Osteoblast (primary cell): ENCODE results near the gene PHF20. TPM values are rescaled to one million over a fixed set of nuclear protein-coding genes. Genes with fewer than 3 reads are reported as not detected.

Experiments used
- DNase-seq: peaks from one replicate; pipeline ENCODE4 v3.0.0; 2011; ENCODE audit warnings: low spot score, mixed read lengths; ENCODE audit not compliant: insufficient read length; ENCODE audit errors: missing footprints
- H2AFZ ChIP-seq: 2 replicates; pipeline ENCODE4 v1.6.0; 2011; ENCODE audit warnings: mild to moderate bottlenecking, low read length
- H3K27ac ChIP-seq: 2 replicates; pipeline ENCODE4 v1.5.1; 2011; ENCODE audit warnings: mild to moderate bottlenecking, low read depth, low read length, moderate library complexity
- H3K27me3 ChIP-seq: 2 replicates; pipeline ENCODE4 v1.6.0; 2012; ENCODE audit warnings: mild to moderate bottlenecking, control low read depth, inconsistent platforms, low read length, moderate library complexity; ENCODE audit not compliant: insufficient read depth
- H3K36me3 ChIP-seq: 2 replicates; pipeline ENCODE4 v1.5.1; 2011; ENCODE audit warnings: mild to moderate bottlenecking, low read length, control low read depth, moderate library complexity; ENCODE audit not compliant: insufficient read depth
- H3K4me1 ChIP-seq: 2 replicates; pipeline ENCODE4 v1.5.1; 2011; ENCODE audit warnings: mild to moderate bottlenecking, low read length, control low read depth, moderate library complexity; ENCODE audit not compliant: insufficient read depth
- H3K4me2 ChIP-seq: 2 replicates; pipeline ENCODE4 v1.6.0; 2011; ENCODE audit warnings: mild to moderate bottlenecking, low read length; ENCODE audit not compliant: insufficient read depth
- H3K4me3 ChIP-seq: fragments of 200-600 bp; sonication (generic); 3 replicates; pipeline ENCODE4 v1.5.1; 2012; ENCODE audit warnings: mild to moderate bottlenecking, low read length, inconsistent platforms; ENCODE audit not compliant: insufficient read depth
- H3K79me2 ChIP-seq: 2 replicates; pipeline ENCODE4 v1.6.0; 2012; ENCODE audit warnings: mild to moderate bottlenecking, low read length, control low read depth, inconsistent platforms; ENCODE audit not compliant: insufficient read depth
- H3K9me3 ChIP-seq: 2 replicates; pipeline ENCODE4 v1.5.1; 2011; ENCODE audit warnings: low read depth, low read length, control low read depth
- H4K20me1 ChIP-seq: 2 replicates; pipeline ENCODE4 v1.6.0; 2012; ENCODE audit warnings: mild to moderate bottlenecking, low read length, control low read depth; ENCODE audit not compliant: insufficient read depth
- CTCF ChIP-seq: IDR thresholded peaks from 2 replicates; pipeline ENCODE4 v1.5.1; 2011; ENCODE audit warnings: mild to moderate bottlenecking, low read depth, low read length, moderate library complexity; ENCODE audit errors: extremely low read depth
- total RNA-seq: library from RNA; depleted of rRNA; stranded (reverse); fragments of >200 nt; gene quantifications from 2 replicates; pipeline ENCODE4 v1.2.3, GENCODE V29; 2012

PHF20 gene
- total RNA-seq, 1 donor: 39.1 TPM

GRCh38 chr20:35886537-35886936 is 114.7 kb downstream of the PHF20 start:
- H4K20me1 ChIP-seq: no peaks in the 10 kb centered on the region
- no peak for TF ChIP-seq CTCF
- peak overlapping the region; percentile 60 for H3K27ac ChIP-seq
- H2AFZ ChIP-seq: no peak overlapping the region
- peaks cover 9% of the 10 kb centered on the region for H3K36me3 ChIP-seq
- peaks cover 39% of the 10 kb centered on the region for H3K4me1 ChIP-seq
- H3K9me3 ChIP-seq: no peaks in the 10 kb centered on the region
- H3K79me2 ChIP-seq: peaks cover 44% of the 10 kb centered on the region
- no peak overlapping the region for H3K4me3 ChIP-seq
- H3K4me2 ChIP-seq: no peak overlapping the region
- no peak for DNase-seq
- no peaks in the 10 kb centered on the region for H3K27me3 ChIP-seq

DNA sequence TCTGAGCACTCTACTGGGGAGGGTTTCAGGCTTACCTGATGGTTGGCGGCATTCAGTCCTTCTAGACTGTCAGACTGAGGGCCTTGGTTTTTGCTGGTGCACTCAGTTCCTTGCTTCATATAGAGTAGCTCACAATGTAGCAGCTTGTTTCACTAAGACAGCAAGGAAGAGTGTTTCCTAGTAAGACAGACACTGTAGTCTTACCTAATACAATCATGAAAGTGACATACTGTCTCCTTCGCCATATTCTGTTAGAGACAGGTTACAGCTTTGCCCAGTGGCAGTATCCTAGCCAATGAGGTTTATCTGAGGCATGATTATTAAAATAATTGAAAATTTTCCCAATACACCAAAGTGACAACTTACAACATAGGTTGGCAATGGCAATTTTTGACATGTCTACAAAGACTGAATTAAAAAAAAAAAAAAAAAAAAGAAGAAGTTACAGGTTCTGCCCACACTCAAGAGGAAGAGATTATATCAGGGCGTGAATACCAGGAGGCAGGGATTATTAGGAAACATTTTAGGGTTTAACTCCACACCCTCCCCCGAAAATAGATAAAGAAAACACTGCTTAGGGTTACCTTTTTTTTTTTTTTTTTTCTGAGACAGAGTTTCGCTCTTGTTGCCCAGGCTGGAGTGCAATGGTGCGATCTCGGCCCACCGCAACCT is 115.7 kb downstream of the PHF20 start:
- H3K4me2 ChIP-seq: no peak overlapping the region
- H3K27ac ChIP-seq: peak overlapping the region; percentile 27
- no peaks in the 10 kb centered on the region for H3K9me3 ChIP-seq
- H3K27me3 ChIP-seq: no peaks in the 10 kb centered on the region
- H2AFZ ChIP-seq: no peak overlapping the region
- no peak for TF ChIP-seq CTCF
- H3K4me3 ChIP-seq: no peak overlapping the region
- no peak for DNase-seq
- H3K36me3 ChIP-seq: peaks cover 9% of the 10 kb centered on the region
- peaks cover 29% of the 10 kb centered on the region for H3K4me1 ChIP-seq
- peaks cover 42% of the 10 kb centered on the region for H3K79me2 ChIP-seq
- H4K20me1 ChIP-seq: no peaks in the 10 kb centered on the region

DNA sequence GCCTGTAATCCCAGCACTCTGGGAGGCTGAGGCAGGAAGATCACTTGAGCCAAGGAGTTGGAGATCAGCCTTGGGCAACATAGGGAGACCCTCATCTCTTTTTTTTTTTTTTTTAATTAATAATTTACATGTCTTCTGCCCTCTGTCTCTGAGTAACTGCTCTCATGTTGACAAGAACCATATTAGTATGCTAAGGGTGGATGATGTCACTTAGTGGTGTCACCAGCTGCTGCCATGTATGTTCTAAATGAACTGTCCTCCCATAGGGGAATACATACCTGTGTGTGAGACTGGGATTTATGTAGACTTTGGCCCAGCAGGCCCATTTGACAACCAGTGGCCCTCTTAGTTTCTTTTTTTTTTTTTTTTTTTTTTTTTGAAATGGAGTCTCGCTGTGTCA is 116.8 kb downstream of the PHF20 start:
- no peak for DNase-seq

More for the DNA sequence above, 116.8 kb downstream of the PHF20 start:
- Histone ChIP-seq H4K20me1 (no peaks in the 10 kb centered on the region), H3K9me3 (no peaks in the 10 kb centered on the region), H3K4me3 (no peak overlapping the region), H3K4me1 (peaks cover 19% of the 10 kb centered on the region), H3K79me2 (peaks cover 48% of the 10 kb centered on the region), H2AFZ (no peak overlapping the region), H3K4me2 (no peak overlapping the region), H3K27me3 (no peaks in the 10 kb centered on the region), H3K27ac (peak overlapping the region; percentile 45), H3K36me3 (peaks cover 9% of the 10 kb centered on the region)
- TF ChIP-seq CTCF: no peak
